Measurements from ENCODE around the gene MCHR1. TPM values are rescaled to one million over a fixed set of nuclear protein-coding genes. Genes with fewer than 3 reads are reported as not detected.
A peak's percentile ranks its signal among the peaks of the same experiment; 100 is the strongest.
"Not testable (repeated sequence)": the region's sequence is repeated elsewhere in the genome, so short reads cannot be mapped to it uniquely, and the experiment has no call there.

The MCHR1 gene
- polyA plus RNA-seq, 2 of the 4 experiments (the other 2 are of a cell fraction), result not detected

- Histone ChIP-seq H3K4me2 (peak overlapping the region; percentile 88), H3K9me3 (no peaks in the 10 kb centered on the region), H3K27ac (peak overlapping the region in 1 of 2 experiments; percentile 96; a peak in 3 of 6 replicates), H3K4me3 (no peak overlapping the region), H3K4me1 (peaks cover 31% of the 10 kb centered on the region)
- ChIA-PET CTCF (interaction anchor here (1.8 kb wide), 1 partner anchor 107 kb away, joined by 7 read pairs; no protein-coding TSS in a partner anchor), POLR2A (interaction anchor here (2.4 kb wide), 1 partner anchor 119 kb away, joined by 15 read pairs; no protein-coding TSS in a partner anchor)
- no peak for ATAC-seq
- 91% methylated on average over 9 of the region's 9 CpGs for WGBS (ENCODE audit: missing lambda C conversion rate)
- FAIRE-seq, result no peak
- DNase-seq (ENCODE audit: low read depth in 1 of 2, low spot score in 1 of 2), result no peak
- TF ChIP-seq ZSCAN20 (CRISPR knock-in tag; IDR thresholded peaks at IDR 0.05) (no peak), ZC3H11A (IDR thresholded peaks at IDR 0.05) (no peak), JUNB (IDR thresholded peaks at IDR 0.05) (no peak)
These were observed 25.9 kb upstream of the MCHR1 start for GRCh38 chr22:40653361-40653760.

GRCh38 chr22:40654522-40655167, 24.6 kb upstream of the MCHR1 start:
- no peak for FAIRE-seq
- 0 out of 3 replicates have a peak, but pooled peaks have one; percentile 9 for TF ChIP-seq SMC3 (IDR thresholded peaks at IDR 0.05)
- peak; percentile 36 to 37; a peak in 3 of 5 replicates for TF ChIP-seq RAD21 (conservative IDR thresholded peaks at IDR 0.05 in 1 of 2, IDR thresholded peaks at IDR 0.05 in 1 of 2)
- TF ChIP-seq MAFK (IDR thresholded peaks at IDR 0.05; ENCODE audit: partially characterized antibody), result peak; percentile 58
- TF ChIP-seq MAX (IDR thresholded peaks at IDR 0.05), result no peak
- Histone ChIP-seq H3K9me3 (no peaks in the 10 kb centered on the region), H3K27ac (peak overlapping the region; percentile 27 to 60; a peak in 5 of 6 replicates), H3K4me1 (peaks cover 31% of the 10 kb centered on the region), H3K4me3 (no peak overlapping the region), H3K4me2 (peak overlapping the region; percentile 34; the same call in 1 of the 3 replicates)
- POLR2A ChIA-PET, result interaction anchor here (0.5 kb wide), 1 partner anchor 303 kb away, joined by 4 read pairs; no protein-coding TSS in a partner anchor
- peak; percentile 41 to 43 for DNase-seq (ENCODE audit: low read depth in 1 of 2, low spot score in 1 of 2)
- CTCF ChIA-PET, result interaction anchor here (0.8 to 1.4 kb wide), 2 partner anchors 15 to 18 kb away, joined by 3 read pairs; partner anchors contain the start of gene MRTFA
- WGBS (ENCODE audit: missing lambda C conversion rate), result 52% methylated on average over 11 of the region's 11 CpGs
- ATAC-seq, result peak; percentile 26 to 47; a peak in 3 of 6 replicates

GRCh38 chr22:40655941-40656340, 23.3 kb upstream of the MCHR1 start:
- not testable (repeated sequence) for H3K4me2 ChIP-seq; FAIRE-seq; ATAC-seq; H3K4me3 ChIP-seq; DNase-seq (ENCODE audit: low read depth in 1 of 2, low spot score in 1 of 2); H3K27ac ChIP-seq; H3K9me3 ChIP-seq
- WGBS (ENCODE audit: missing lambda C conversion rate), result 100% methylated on average over 3 of the region's 3 CpGs
- ChIA-PET CTCF (interaction anchor here (0.9 to 1.1 kb wide), 2 partner anchors 27 to 219 kb away, joined by 4 to 5 read pairs; no protein-coding TSS in a partner anchor), POLR2A (interaction anchor here (0.6 kb wide), 1 partner anchor 148 kb away, joined by 4 read pairs; no protein-coding TSS in a partner anchor)
- peaks cover 26% of the 10 kb centered on the region for H3K4me1 ChIP-seq

- peaks cover 22% of the 10 kb centered on the region for H3K4me1 ChIP-seq
- not testable (repeated sequence) for FAIRE-seq, H3K27ac ChIP-seq
These were observed 22.6 kb upstream of the MCHR1 start for GRCh38 chr22:40656651-40657050.

GRCh38 chr22:40659166-40659565, 20.1 kb upstream of the MCHR1 start:
- TF ChIP-seq HDAC2 (IDR thresholded peaks at IDR 0.05) (no peak), CTCF (IDR thresholded peaks at IDR 0.05) (no peak)
- FAIRE-seq, result no peak
- Histone ChIP-seq H3K4me3 (no peak overlapping the region), H3K4me2 (no peak overlapping the region), H3K9me3 (no peaks in the 10 kb centered on the region), H3K4me1 (peaks cover 10% of the 10 kb centered on the region), H3K27ac (no peak overlapping the region)
- ChIA-PET POLR2A (no interaction called here), CTCF (interaction anchor here (1.0 to 2.5 kb wide), 4 partner anchors 24 to 240 kb away, joined by 3 to 8 read pairs (median 5); no protein-coding TSS in a partner anchor)
- no peak for DNase-seq (ENCODE audit: low read depth in 1 of 2, low spot score in 1 of 2)
- ATAC-seq, result no peak
- 85% methylated on average over 6 of the region's 6 CpGs for WGBS (ENCODE audit: missing lambda C conversion rate)

More at GRCh38 chr22:40656651-40657050, 22.6 kb upstream of the MCHR1 start:
- ATAC-seq; DNase-seq (ENCODE audit: low read depth in 1 of 2, low spot score in 1 of 2); H3K9me3 ChIP-seq; H3K4me2 ChIP-seq; H3K4me3 ChIP-seq: not testable (repeated sequence)
- ChIA-PET CTCF (interaction anchor here (2.2 kb wide), 1 partner anchor 26 kb away, joined by 11 read pairs; no protein-coding TSS in a partner anchor), POLR2A (interaction anchor here (0.6 kb wide), 1 partner anchor 147 kb away, joined by 4 read pairs; no protein-coding TSS in a partner anchor)
- 96% methylated on average over 10 of the region's 10 CpGs for WGBS (ENCODE audit: missing lambda C conversion rate)

All from A549 (cell line).